GM08714 (cell line): ENCODE data around the gene RCAN2.

Experiments
- H3K4me3 ChIP-seq: fragments of 200-500 bp; sonication (Bioruptor generic); 2 replicates; pipeline ENCODE4 v1.5.1; 2014; ENCODE audit warnings: mild to moderate bottlenecking, low read length, inconsistent platforms
- ZNF274 ChIP-seq: IDR thresholded peaks from 2 replicates; pipeline ENCODE4 v1.6.1; 2012; ENCODE audit warnings: mild to moderate bottlenecking, low read depth, low read length

Gene RCAN2

DNA sequence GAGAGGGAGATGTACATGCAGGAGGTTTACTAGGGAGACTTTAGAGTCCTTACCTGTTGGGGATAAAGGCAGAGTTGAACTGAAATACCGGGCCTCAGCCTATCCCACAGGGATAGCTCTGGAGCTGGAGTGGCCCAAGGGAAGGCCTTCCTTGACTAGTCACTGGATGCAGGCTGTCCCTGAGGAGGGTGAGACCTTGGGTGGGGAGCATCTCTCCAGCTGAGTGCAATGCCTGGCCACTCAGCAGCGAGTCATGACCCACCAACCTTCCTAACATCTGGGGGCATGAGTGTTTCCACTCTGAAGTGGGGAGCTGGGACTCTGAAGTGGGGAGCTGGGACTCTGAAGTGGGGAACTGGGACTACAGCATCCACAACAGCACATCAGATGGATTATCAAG, 274.4 kb downstream of the RCAN2 start:
- TF ChIP-seq ZNF274: no peak
- H3K4me3 ChIP-seq: no peak overlapping the region

DNA sequence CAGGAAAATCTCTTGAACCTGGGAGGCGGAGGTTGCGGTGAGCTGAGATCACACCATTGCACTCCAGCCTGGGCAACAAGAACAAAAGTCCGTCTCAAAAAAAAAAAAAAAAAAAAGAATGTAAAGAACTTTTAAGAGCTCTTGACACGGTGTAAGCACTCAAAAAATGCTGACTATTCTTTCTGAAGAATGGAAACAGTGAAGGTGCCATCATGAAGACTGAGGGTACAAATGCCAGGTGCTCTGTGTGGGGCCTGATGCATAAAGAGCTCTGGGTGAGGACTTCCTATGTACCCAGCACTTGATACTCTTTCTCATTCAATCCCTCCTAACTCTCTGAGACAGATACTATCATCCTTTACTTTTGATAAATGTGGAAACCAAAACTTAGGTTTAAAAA, 275.5 kb downstream of the RCAN2 start:
- no peak overlapping the region for H3K4me3 ChIP-seq
- TF ChIP-seq ZNF274: no peak

DNA sequence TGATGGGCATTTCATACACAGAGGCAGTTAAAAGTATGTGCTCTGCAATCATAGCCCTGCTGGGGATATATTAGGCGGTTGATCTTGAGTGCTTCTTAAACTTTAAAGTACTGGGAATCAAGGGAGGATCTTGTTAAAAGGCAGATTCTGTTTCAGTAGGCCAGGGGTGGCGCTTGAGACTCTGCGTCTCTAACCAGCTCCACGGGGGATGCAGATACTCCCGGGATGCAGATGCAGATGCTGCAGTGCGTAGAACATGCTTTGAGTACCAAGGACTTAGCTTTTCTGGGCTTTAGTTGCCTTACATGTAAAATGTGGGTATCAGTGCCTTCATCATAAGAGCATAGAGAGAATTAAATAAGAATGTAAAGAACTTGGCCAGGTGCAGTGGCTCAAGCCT, 276.0 kb downstream of the RCAN2 start:
- no peak overlapping the region for H3K4me3 ChIP-seq
- no peak for TF ChIP-seq ZNF274

DNA sequence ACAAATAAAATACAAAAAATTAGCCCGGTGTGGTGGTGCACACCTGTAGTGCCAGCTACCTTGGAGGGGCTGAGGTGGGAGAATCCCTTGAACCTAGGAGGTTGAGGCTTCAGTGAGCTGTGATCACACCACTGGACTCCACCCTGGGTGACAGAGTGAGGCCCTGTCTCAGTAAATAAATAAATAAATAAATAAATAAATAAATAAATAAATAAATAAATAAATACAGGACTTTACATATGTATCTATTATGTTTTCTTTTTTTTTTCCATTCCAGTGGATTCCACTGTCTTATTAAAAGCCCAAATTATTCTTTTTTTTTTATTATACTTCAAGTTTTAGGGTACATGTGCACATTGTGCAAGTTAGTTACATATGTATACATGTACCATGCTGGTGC, 279.3 kb downstream of the RCAN2 start:
- no peak for TF ChIP-seq ZNF274
- no peak overlapping the region for H3K4me3 ChIP-seq

DNA sequence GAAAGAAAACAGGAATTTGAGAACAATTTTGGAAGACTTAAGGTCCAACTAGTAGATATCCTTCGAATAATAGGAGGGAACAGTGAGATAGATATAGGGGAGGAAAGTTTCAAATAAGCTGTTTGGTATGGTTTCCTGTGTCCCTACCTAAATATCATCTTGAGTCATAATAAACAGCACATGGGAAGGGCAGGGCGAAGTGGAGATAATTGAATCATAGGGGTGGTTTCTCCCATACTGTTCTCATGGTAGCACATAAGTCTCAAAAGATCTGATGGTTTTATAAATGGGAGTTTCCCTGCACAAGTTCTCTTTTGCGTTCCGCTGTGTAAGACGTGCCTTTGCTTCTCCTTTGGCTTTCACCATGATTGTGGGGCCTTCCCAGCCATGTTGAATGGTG, 281.0 kb downstream of the RCAN2 start:
- TF ChIP-seq ZNF274: no peak

DNA sequence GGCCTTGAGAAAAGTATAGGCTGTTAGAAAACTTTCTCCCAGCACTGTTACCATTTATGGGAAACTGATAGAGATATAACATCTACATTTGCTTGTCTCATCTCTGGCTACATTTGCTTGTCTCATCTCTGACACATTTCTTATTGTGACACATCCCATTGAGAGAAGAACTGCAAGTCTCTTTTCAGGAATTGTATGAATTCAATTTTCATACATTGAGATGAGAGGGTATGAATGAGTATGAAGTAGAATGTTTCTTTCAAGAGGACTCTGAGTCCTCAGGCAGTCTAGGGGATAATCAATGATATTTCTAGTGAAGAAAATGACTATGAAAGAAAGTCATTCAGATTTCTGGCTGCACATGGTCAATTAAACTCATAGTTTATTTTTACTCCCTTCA, 282.9 kb downstream of the RCAN2 start:
- no peak for TF ChIP-seq ZNF274
- H3K4me3 ChIP-seq: no peak overlapping the region

More for the DNA sequence above, 281.0 kb downstream of the RCAN2 start:
- no peak overlapping the region for H3K4me3 ChIP-seq

DNA sequence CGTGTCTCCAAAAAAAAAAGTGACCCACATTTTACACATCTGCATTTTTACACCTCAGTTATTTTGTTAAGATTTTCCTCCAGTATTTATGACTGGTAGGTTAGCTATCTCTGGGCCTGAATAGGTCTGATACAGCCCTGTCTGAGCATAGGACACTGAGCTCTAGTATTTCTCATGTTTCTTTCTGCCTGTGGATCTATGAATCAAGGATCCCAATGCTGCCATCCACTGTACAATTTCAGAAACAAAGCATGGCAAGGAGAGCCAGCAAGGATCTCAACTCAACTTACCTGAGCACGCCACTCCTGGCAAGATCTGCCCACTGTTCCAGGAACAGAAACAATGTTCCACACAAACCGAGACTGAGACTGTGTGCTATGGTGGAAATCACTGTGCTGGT, 284.1 kb downstream of the RCAN2 start:
- TF ChIP-seq ZNF274: no peak

DNA sequence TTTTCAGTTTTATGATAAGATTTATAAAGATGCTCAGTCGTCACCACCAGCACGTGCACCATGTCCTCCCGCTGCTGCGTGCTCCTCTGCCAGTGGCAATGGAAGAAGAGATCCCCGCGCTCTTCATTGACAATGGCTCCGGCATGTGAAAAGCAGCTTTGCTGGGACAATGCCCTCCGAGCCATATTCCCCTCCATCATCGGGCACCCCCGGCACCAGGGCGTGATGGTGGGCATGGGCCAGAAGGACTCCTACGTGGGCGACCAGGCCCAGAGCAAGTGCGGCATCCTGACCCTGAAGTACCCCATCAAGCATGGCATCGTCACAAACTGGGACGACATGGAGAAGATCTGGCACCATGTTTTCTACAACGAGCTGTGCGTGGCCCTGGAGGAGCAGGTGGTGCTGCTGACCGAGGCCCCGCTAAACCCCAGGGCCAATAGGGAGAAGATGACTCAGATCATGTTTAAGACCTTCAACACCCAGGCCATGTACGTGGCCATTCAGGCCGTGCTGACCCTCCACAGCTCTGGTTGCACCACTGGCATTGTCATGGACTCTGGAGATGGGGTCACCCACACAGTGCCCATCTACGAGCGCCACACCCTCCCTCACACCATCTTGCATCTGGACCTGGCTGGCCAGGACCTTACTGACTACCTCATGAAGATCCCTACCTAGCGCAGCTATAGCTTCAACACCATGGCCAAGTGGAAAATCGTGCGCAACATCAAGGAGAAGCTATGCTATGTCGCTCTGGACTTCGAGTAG, 286.2 kb downstream of the RCAN2 start:
- no peak for TF ChIP-seq ZNF274
- no peak overlapping the region for H3K4me3 ChIP-seq

More for the DNA sequence above, 284.1 kb downstream of the RCAN2 start:
- H3K4me3 ChIP-seq: no peak overlapping the region

DNA sequence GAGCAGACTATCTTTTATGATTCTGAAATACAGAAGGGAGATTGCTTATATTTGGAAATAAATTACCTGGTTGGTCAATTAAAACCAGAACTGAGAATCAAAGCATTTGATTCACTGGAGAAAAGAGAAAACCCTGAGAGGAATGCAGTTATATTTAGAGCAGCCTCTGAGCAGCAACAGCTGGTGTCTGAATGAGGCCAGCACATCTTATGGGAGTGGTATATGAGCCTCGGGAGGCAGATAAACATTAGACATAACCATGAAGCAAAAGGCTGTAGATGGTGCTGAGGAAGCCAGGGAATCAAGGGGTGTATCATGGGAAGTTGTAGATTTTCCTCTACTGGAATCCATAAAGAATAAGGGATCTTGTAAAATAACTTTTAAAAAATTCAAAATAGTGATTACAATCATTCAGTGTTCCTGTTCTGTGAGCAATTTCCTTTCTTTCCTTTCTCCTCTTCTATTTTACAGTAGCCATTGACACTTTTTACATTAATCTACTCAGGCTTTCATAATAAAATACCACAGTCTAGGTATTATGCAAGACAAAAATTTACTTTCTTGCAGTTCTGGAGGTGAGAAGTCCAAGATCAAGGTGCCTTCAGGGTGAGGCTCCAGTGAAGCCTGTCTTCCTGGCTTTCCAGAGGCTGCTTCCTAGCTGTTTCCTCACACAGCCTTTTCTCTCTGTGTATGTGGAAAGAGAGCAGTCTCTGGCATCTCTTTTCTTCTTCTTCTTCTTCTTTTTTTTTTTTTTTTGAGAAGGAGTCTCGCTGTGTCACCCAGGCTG, 287.7 kb downstream of the RCAN2 start:
- no peak for TF ChIP-seq ZNF274
- no peak overlapping the region for H3K4me3 ChIP-seq

DNA sequence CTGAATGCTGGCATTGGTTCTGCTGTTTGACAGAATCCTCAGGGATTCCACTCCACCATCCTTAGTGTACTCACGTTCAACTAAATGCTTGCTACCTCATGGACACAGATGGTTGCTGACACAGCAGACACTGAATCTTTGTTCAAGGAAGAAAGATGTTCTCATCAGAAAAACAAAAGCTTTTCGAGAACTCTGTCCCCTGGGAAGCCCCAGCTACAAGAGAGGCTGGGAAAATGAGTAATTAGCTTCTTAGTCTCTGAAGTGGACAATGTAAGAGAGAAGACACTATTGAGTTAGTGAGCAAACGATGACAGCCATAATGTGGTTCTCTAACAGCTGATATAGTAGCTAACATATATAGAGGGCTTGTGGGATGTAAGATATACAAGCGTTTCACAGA, 289.5 kb downstream of the RCAN2 start:
- TF ChIP-seq ZNF274: no peak
- no peak overlapping the region for H3K4me3 ChIP-seq

DNA sequence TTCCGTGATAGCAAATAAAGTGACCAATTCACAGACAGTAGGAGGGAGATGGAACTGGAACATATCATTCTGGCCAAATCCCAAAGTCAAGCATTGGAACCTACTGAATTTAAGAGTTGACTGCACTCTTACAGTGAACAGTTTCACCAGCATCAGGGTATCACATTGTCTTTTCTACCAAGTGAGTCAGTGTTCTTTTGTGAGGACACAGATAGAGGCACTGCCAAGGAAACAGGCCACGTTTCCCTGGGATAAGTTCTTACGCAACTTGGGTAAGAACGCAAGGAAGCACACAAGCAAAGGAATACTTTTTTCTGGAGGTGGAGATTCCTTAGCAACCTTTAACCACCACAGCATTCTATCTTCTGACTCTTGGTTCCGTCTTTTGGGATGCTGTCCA, 291.9 kb downstream of the RCAN2 start:
- TF ChIP-seq ZNF274: no peak
- H3K4me3 ChIP-seq: no peak overlapping the region

DNA sequence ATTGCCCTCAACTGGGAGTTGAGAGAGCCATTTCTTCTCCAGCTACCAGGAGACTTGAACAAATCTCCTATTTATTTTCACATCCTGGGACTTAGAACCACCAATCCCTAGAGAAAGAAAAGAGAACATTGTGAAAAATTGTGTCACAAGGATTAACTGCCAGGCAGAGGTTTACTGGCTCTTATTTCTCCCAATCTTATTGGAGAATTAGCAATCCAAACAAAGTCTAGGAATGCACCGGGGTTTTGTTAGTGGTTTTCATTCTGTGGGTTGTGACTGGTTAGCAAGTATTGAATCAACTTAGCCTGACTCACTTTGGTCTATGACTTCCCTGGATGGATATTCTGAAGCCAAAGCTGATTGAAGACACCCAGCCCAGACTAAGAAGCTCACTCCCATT, 299.3 kb downstream of the RCAN2 start:
- no peak for TF ChIP-seq ZNF274
- H3K4me3 ChIP-seq: no peak overlapping the region

DNA sequence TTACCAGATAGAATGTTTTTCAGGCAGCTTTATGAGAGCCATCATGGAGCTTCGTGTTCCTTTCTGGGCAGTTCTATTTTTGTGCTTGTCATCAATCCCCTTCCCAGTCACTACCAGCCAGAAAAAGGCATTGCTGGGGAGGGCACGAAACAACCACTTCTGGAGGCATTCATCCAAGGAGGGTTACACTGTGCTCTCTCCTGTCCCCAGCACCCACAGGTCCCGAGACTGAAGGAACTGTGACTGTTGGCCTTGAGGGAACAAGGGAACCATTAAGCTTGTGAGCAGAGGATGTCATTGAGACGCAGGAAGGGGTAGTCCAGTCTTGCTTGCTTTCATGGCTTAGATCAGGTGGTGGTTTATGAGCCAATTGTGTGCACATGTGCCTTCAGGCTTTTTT, 300.4 kb downstream of the RCAN2 start:
- no peak for TF ChIP-seq ZNF274
- no peak overlapping the region for H3K4me3 ChIP-seq

DNA sequence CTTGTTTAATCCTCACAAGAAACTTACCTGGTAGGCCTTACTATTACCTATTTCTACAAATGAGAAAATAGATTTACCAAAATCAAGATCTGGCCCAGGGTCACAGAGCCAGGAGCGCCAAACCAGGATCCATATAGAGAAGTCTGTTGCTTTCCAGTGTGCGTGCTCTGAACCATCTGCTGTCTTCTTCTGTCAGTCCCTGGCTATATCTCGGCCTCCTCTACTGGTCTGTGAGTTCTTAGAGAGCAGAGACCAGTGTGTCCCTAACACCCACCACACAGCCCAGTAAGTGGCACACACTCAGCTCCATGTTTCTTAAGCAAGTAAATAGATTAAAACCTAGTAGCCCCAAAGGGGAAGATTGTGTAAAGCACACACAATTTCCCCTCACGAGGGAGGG, 301.5 kb downstream of the RCAN2 start:
- no peak overlapping the region for H3K4me3 ChIP-seq
- TF ChIP-seq ZNF274: no peak

DNA sequence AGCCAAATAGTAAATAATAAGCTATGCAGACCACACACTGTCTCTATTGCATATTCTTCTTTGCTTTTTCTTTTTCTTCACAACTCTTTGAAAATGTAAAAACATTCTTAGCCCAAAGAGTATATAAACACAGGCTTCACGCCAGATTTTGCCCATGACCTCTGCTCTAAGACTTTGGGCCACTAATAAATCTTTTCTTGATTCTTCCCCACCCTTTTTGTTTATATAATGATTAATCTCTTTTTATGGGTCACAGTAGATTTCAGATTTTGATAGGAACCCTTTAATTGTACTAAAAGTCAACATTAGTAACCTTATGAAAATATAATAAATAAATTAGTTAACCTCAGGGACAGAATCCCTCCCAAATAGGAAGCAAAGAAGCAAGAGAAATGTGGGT, 304.7 kb downstream of the RCAN2 start:
- no peak for TF ChIP-seq ZNF274
- H3K4me3 ChIP-seq: no peak overlapping the region
